ENCODE data around the gene ATF7IP2.
"Not testable (repeated sequence)": the region's sequence is repeated elsewhere in the genome, so short reads cannot be mapped to it uniquely, and the experiment has no call there.

ATF7IP2 gene

GRCh38 chr16:10453159-10453510 is 67.3 kb downstream of the ATF7IP2 start:
- DNase-seq = no peak

GRCh38 chr16:10465821-10466220 is 80.0 kb downstream of the ATF7IP2 start:
- DNase-seq = no peak

GRCh38 chr16:10466313-10466712 is 80.5 kb downstream of the ATF7IP2 start:
- DNase-seq = no peak

GRCh38 chr16:10466861-10467260 is 81.0 kb downstream of the ATF7IP2 start:
- DNase-seq = no peak

- not testable (repeated sequence) for DNase-seq
Observed at GRCh38 chr16:10476636-10477035, 90.8 kb downstream of the ATF7IP2 start.

- DNase-seq = no peak
Observed at GRCh38 chr16:10480151-10480550, 94.3 kb downstream of the ATF7IP2 start.

GRCh38 chr16:10485159-10485558 is 99.3 kb downstream of the ATF7IP2 start:
- no peak for DNase-seq

- DNase-seq = no peak
Observed at GRCh38 chr16:10485698-10486382, 100.0 kb downstream of the ATF7IP2 start.

- DNase-seq = no peak
Observed at GRCh38 chr16:10490141-10490540, 104.3 kb downstream of the ATF7IP2 start.

GRCh38 chr16:10493276-10493675 is 107.4 kb downstream of the ATF7IP2 start:
- DNase-seq = no peak

- DNase-seq = no peak
Observed at GRCh38 chr16:10494343-10495030, 108.6 kb downstream of the ATF7IP2 start.

GRCh38 chr16:10495031-10495345 is 109.1 kb downstream of the ATF7IP2 start:
- no peak for DNase-seq

- no peak for DNase-seq
Observed at GRCh38 chr16:10497132-10498101, 111.6 kb downstream of the ATF7IP2 start.

- no peak for DNase-seq
Observed at GRCh38 chr16:10500582-10500981, 114.7 kb downstream of the ATF7IP2 start.

- DNase-seq = no peak
Observed at GRCh38 chr16:10501016-10501607, 115.3 kb downstream of the ATF7IP2 start.

GRCh38 chr16:10502776-10503175 is 116.9 kb downstream of the ATF7IP2 start:
- no peak for DNase-seq

- no peak for DNase-seq
Observed at GRCh38 chr16:10504404-10504885, 118.6 kb downstream of the ATF7IP2 start.

GRCh38 chr16:10505286-10505685 is 119.4 kb downstream of the ATF7IP2 start:
- DNase-seq = not testable (repeated sequence)

GRCh38 chr16:10509534-10510025 is 123.7 kb downstream of the ATF7IP2 start:
- DNase-seq = peak; percentile 71

GRCh38 chr16:10510279-10510678 is 124.4 kb downstream of the ATF7IP2 start:
- no peak for DNase-seq

- no peak for DNase-seq
Observed at GRCh38 chr16:10511829-10512228, 126.0 kb downstream of the ATF7IP2 start.

- peak; percentile 26 for DNase-seq
Observed at GRCh38 chr16:10514369-10515055, 128.7 kb downstream of the ATF7IP2 start.

Data from NCI-H146 (cell line).